Cardiac septum (tissue), 1 donor: ENCODE measurements around the gene FAM163B. TPM values are rescaled to one million over a fixed set of nuclear protein-coding genes. Genes with fewer than 3 reads are reported as not detected.

ENCODE experiments used
- total RNA-seq: library from RNA; stranded (reverse); fragmentation: NEBNext Ultra II Directional; extraction: Animal tissue kit (Norgen Biotek cat#: 25700); gene quantifications from one replicate; pipeline ENCODE4 v1.2.1, GENCODE V29; 2021
- donor health status: DM: no; HTN: no; CAD: no.

FAM163B gene
- total RNA-seq, 1 donor from 2014 or later: not detected

Other genes starting within 250 kb of the FAM163B start
- gene SURF4, start 233.3 kb downstream of the FAM163B start, total RNA-seq: 80.2 TPM
- 0.62 TPM for gene STKLD1, start 233.0 kb downstream of the FAM163B start, total RNA-seq
- 12.2 TPM for gene REXO4, start 191.4 kb downstream of the FAM163B start, total RNA-seq
- gene ADAMTS13, start 187.0 kb downstream of the FAM163B start, total RNA-seq: 3.3 TPM
- 15.0 TPM for gene CACFD1, start 149.4 kb downstream of the FAM163B start, total RNA-seq
- 3.6 TPM for gene SLC2A6, start 130.3 kb downstream of the FAM163B start, total RNA-seq
- not detected for gene MYMK, start 84.4 kb downstream of the FAM163B start, total RNA-seq
- gene ADAMTSL2, start 74.7 kb downstream of the FAM163B start, total RNA-seq: 9.6 TPM
- not detected for gene DBH, start 27.0 kb upstream of the FAM163B start, total RNA-seq
- gene SARDH, start 129.0 kb upstream of the FAM163B start, total RNA-seq: 1.3 TPM